ENCODE results near the gene HHAT. TPM values are rescaled to one million over a fixed set of nuclear protein-coding genes. Genes with fewer than 3 reads are reported as not detected.

The HHAT gene
- total and polyA plus RNA-seq, 9 of the 15 experiments (the other 6 are each of a cell fraction or from before 2014, with no cell fraction given): 0.07 to 0.16 (median 0.13) TPM; not detected in 1

GRCh38 chr1:210709701-210710100 is 381.0 kb downstream of the HHAT start:
- no peak overlapping the region for H3K27ac ChIP-seq (ENCODE audit: extremely low read depth, low read depth, low read length)
- WGBS (ENCODE audit: insufficient coverage, low coverage, missing lambda C conversion rate): 0% methylated on average over 2 of the region's 2 CpGs
- no peaks in the 10 kb centered on the region for H3K36me3 ChIP-seq (ENCODE audit: control insufficient read depth, insufficient read depth, low read length)
- FAIRE-seq: no peak
- DNase-seq (ENCODE audit: extremely low read depth in 1 of 4, low spot score in 3 of 4): no peak
- no peak for TF ChIP-seq CEBPG (CRISPR knock-in tag; IDR thresholded peaks at IDR 0.05)
- TF ChIP-seq CEBPG (tag; conservative IDR thresholded peaks at IDR 0.05 in 1 of 2, IDR thresholded peaks at IDR 0.05 in 1 of 2): peak; percentile 58 to 84
- no peak for TF ChIP-seq DNMT1 (IDR thresholded peaks at IDR 0.05)
- no peak for TF ChIP-seq POLR2H (tag; IDR thresholded peaks at IDR 0.05; ENCODE audit: low read depth)
- no peak for TF ChIP-seq FOXM1 (IDR thresholded peaks at IDR 0.05; ENCODE audit: low read depth)
- no peak for TF ChIP-seq FOXM1 (CRISPR knock-in tag; IDR thresholded peaks at IDR 0.05; ENCODE audit: low read depth)
- TF ChIP-seq CSDE1 (IDR thresholded peaks at IDR 0.05): no peak
- no peak for TF ChIP-seq ZNF75A (CRISPR knock-in tag; IDR thresholded peaks at IDR 0.05)
- peak; percentile 86 for TF ChIP-seq CEBPB (tag; IDR thresholded peaks at IDR 0.05)
- no peak for TF ChIP-seq CC2D1A (IDR thresholded peaks at IDR 0.05)
- H3K4me2 ChIP-seq (ENCODE audit: insufficient read depth, low read length): no peak overlapping the region
- POLR2A ChIA-PET: no interaction called here
- H2AFZ ChIP-seq (ENCODE audit: low read depth, low read length): no peak overlapping the region
- in situ Hi-C loops (cut with MboI) (no loop called here), intact Hi-C loops (cut with micrococcal nuclease) (loop anchor here (10.0 kb wide), 1 partner anchor 425 kb away; the partner anchor contains the start of gene KCNH1)
- H3K4me3 ChIP-seq: no peak overlapping the region
- CTCF ChIA-PET (ENCODE audit: low intra/inter-chr PET ratio): no interaction called here
- H3K9me3 ChIP-seq (replicated peaks; ENCODE audit: control insufficient read depth, insufficient read depth, low read depth, low read length): no peaks in the 10 kb centered on the region
- H4K20me1 ChIP-seq (replicated peaks; ENCODE audit: control insufficient read depth, insufficient read depth, low read length): no peaks in the 10 kb centered on the region
- no peak overlapping the region for H3K9ac ChIP-seq (ENCODE audit: insufficient read depth in 1 of 2, low read depth in 2 of 2, low read length in 2 of 2)
- H3K4me1 ChIP-seq (replicated peaks in 1 of 2; ENCODE audit: control insufficient read depth in 2 of 2, insufficient read depth in 2 of 2, low read length in 2 of 2): no peaks in the 10 kb centered on the region
- peaks cover 0 to 6% of the 10 kb centered on the region in 2 experiments; a peak in 3 of 5 replicates for H3K27me3 ChIP-seq (ENCODE audit: control insufficient read depth in 2 of 2, insufficient read depth in 2 of 2, low read length in 2 of 2)
- no TSS peak for BruUV-seq (replicated peaks)
- no peak for ATAC-seq
- H3K79me2 ChIP-seq (ENCODE audit: control insufficient read depth, insufficient read depth, low read length): no peaks in the 10 kb centered on the region
- H3K9me1 ChIP-seq (ENCODE audit: control insufficient read depth, insufficient read depth, low read length): no peaks in the 10 kb centered on the region
